Stomach (tissue), 4 donors: Measurements from ENCODE around the gene ZNF37A.

Source experiments
- POLR2A ChIP-seq, 4 donors: fragments of 450-650 bp; IDR thresholded peaks; one replicate each; pipeline ENCODE4 v1.6.1; 2016; ENCODE audit warnings: antibody characterized with exemption in 4 of 4, control low read depth in 2 of 4, mild to moderate bottlenecking in 1 of 4, moderate library complexity in 1 of 4
- POLR2AphosphoS5 ChIP-seq, 3 donors: sonication (generic); formaldehyde crosslinking; IDR thresholded peaks; one replicate each; pipeline ENCODE4 v1.6.1; 2016; ENCODE audit warnings: antibody characterized with exemption in 3 of 3
- TF ChIP-seq, protein P1 (sequence below), 7 experiments: fragments of 450-650 bp in 4 of 7; fragments of 200-600 bp in 3 of 7; sonication (generic) in 3 of 7; IDR thresholded peaks; one replicate each; pipeline ENCODE4 v1.5.1; 2016 to 2019; ENCODE audit warnings: antibody characterized with exemption in 7 of 7, control low read depth in 2 of 7, mild to moderate bottlenecking in 1 of 7

DNA sequence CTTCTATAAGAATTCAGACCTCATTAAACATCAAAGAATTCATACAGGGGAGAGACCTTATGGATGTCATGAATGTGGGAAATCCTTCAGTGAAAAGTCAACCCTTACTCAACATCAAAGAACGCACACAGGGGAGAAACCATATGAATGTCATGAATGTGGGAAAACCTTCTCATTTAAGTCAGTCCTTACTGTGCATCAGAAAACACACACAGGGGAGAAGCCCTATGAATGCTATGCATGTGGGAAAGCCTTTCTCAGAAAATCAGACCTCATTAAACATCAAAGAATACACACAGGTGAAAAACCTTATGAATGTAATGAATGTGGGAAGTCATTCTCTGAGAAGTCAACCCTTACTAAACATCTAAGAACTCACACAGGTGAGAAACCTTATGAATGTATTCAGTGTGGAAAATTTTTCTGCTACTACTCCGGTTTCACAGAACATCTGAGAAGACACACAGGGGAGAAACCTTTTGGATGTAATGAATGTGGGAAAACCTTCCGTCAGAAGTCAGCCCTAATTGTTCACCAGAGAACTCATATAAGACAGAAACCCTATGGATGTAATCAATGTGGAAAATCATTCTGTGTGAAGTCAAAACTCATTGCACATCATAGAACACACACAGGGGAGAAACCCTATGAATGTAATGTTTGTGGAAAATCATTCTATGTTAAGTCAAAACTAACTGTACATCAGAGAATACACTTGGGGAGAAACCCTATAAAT, 24.1 kb downstream of the ZNF37A start:
- TF ChIP-seq POLR2A (IDR thresholded peaks at IDR 0.05), result no peak
- TF ChIP-seq, protein P1, sequence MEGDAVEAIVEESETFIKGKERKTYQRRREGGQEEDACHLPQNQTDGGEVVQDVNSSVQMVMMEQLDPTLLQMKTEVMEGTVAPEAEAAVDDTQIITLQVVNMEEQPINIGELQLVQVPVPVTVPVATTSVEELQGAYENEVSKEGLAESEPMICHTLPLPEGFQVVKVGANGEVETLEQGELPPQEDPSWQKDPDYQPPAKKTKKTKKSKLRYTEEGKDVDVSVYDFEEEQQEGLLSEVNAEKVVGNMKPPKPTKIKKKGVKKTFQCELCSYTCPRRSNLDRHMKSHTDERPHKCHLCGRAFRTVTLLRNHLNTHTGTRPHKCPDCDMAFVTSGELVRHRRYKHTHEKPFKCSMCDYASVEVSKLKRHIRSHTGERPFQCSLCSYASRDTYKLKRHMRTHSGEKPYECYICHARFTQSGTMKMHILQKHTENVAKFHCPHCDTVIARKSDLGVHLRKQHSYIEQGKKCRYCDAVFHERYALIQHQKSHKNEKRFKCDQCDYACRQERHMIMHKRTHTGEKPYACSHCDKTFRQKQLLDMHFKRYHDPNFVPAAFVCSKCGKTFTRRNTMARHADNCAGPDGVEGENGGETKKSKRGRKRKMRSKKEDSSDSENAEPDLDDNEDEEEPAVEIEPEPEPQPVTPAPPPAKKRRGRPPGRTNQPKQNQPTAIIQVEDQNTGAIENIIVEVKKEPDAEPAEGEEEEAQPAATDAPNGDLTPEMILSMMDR (IDR thresholded peaks at IDR 0.05), result no peak
- TF ChIP-seq POLR2AphosphoS5 (IDR thresholded peaks at IDR 0.05), result no peak
